Measurements from ENCODE around the gene SSC5D.

The SSC5D gene

DNA sequence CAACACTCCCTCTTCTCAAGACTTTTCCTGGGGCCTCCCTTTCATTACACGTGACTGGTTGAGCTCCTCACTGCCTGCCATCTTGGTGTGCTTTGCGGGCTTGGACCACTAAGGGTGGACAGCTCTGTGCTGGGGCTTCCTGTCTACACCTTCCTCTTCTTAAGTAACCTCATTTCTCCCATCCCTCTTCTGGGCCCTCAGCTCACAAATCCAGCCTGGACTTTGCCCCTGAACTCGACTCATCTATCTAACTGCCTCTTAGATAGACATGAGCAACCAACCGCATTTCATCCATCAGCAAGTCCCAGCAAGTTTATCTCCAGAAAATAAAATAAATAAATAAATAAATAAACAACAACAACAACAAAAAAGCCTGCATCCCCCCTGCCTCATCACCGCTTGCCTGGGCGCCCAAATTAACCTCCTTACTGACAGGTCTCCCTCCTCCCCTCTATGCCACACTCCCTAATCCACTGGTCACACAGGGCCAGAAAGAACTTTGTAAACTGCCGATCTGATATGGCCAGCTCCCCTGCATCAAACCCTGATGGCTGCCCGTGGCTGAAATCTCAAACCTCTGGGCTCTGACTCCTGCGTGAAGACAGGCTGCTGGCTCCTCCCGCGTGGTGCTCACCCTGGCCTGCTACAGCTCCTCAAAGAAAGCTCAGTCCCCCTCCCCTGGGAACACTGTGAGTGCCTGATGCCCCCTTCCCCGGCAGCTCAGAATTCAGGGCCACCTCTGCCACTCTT, 34.5 kb upstream of the SSC5D start:
- Histone ChIP-seq H4K20me1 (ENCODE audit: insufficient read depth, low read length, poor library complexity, severe bottlenecking) (no peaks in the 10 kb centered on the region), H3K4me3 (ENCODE audit: low read length, poor library complexity, severe bottlenecking) (no peak overlapping the region), H3K27me3 (ENCODE audit: insufficient read depth, low read length, poor library complexity, severe bottlenecking) (no peaks in the 10 kb centered on the region), H3K9me3 (ENCODE audit: insufficient read depth, low read depth, low read length) (no peaks in the 10 kb centered on the region), H3K4me2 (ENCODE audit: low read depth, low read length, poor library complexity, severe bottlenecking) (no peak overlapping the region), H3K36me3 (ENCODE audit: insufficient read depth, low read length) (no peaks in the 10 kb centered on the region), H3K4me1 (ENCODE audit: insufficient read depth, low read length, poor library complexity, severe bottlenecking) (peaks cover 5% of the 10 kb centered on the region), H3F3A (ENCODE audit: low read depth) (no peaks in the 10 kb centered on the region), H3K9me2 (replicated peaks; ENCODE audit: low read depth, low read length) (no peaks in the 10 kb centered on the region), H3K79me2 (ENCODE audit: insufficient read depth, low read length) (no peaks in the 10 kb centered on the region; the same call in 1 of the 2 replicates), H3K9ac (ENCODE audit: low read depth, low read length, poor library complexity, severe bottlenecking) (no peak overlapping the region), H2AFZ (ENCODE audit: low read length) (no peak overlapping the region)
- TF ChIP-seq, protein P1, sequence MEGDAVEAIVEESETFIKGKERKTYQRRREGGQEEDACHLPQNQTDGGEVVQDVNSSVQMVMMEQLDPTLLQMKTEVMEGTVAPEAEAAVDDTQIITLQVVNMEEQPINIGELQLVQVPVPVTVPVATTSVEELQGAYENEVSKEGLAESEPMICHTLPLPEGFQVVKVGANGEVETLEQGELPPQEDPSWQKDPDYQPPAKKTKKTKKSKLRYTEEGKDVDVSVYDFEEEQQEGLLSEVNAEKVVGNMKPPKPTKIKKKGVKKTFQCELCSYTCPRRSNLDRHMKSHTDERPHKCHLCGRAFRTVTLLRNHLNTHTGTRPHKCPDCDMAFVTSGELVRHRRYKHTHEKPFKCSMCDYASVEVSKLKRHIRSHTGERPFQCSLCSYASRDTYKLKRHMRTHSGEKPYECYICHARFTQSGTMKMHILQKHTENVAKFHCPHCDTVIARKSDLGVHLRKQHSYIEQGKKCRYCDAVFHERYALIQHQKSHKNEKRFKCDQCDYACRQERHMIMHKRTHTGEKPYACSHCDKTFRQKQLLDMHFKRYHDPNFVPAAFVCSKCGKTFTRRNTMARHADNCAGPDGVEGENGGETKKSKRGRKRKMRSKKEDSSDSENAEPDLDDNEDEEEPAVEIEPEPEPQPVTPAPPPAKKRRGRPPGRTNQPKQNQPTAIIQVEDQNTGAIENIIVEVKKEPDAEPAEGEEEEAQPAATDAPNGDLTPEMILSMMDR (conservative IDR thresholded peaks at IDR 0.05; ENCODE audit: low read length): no peak
- TF ChIP-seq EZH2phosphoT487 (IDR thresholded peaks at IDR 0.05; ENCODE audit: borderline replicate concordance): no peak

- Histone ChIP-seq H3K79me2 (ENCODE audit: insufficient read depth, low read length) (peaks cover 4% of the 10 kb centered on the region; the same call in 1 of the 2 replicates), H3K9me2 (replicated peaks; ENCODE audit: low read depth, low read length) (no peaks in the 10 kb centered on the region), H3K4me3 (ENCODE audit: low read length, poor library complexity, severe bottlenecking) (no peak overlapping the region), H4K20me1 (ENCODE audit: insufficient read depth, low read length, poor library complexity, severe bottlenecking) (peaks cover 6% of the 10 kb centered on the region), H3F3A (ENCODE audit: low read depth) (no peaks in the 10 kb centered on the region), H2AFZ (ENCODE audit: low read length) (no peak overlapping the region), H3K4me1 (ENCODE audit: insufficient read depth, low read length, poor library complexity, severe bottlenecking) (peaks cover 14% of the 10 kb centered on the region), H3K9ac (ENCODE audit: low read depth, low read length, poor library complexity, severe bottlenecking) (no peak overlapping the region), H3K27me3 (ENCODE audit: insufficient read depth, low read length, poor library complexity, severe bottlenecking) (no peaks in the 10 kb centered on the region), H3K36me3 (ENCODE audit: insufficient read depth, low read length) (no peaks in the 10 kb centered on the region), H3K4me2 (ENCODE audit: low read depth, low read length, poor library complexity, severe bottlenecking) (no peak overlapping the region), H3K9me3 (ENCODE audit: insufficient read depth, low read depth, low read length) (no peaks in the 10 kb centered on the region)
- TF ChIP-seq, protein P1 (conservative IDR thresholded peaks at IDR 0.05; ENCODE audit: low read length): peak; percentile 83
- no peak for TF ChIP-seq EZH2phosphoT487 (IDR thresholded peaks at IDR 0.05; ENCODE audit: borderline replicate concordance)
These were observed 33.4 kb upstream of the SSC5D start for GRCh38 chr19:55454787-55455243.

GRCh38 chr19:55455576-55456235, 32.5 kb upstream of the SSC5D start:
- 0 out of 2 replicates have a peak, but pooled peaks cover 3% of the 10 kb centered on the region for H3F3A ChIP-seq (ENCODE audit: low read depth)
- no peak overlapping the region for H3K4me2 ChIP-seq (ENCODE audit: low read depth, low read length, poor library complexity, severe bottlenecking)
- H3K9me2 ChIP-seq (replicated peaks; ENCODE audit: low read depth, low read length): no peaks in the 10 kb centered on the region
- peaks cover 12% of the 10 kb centered on the region; the same call in 1 of the 2 replicates for H3K79me2 ChIP-seq (ENCODE audit: insufficient read depth, low read length)
- H4K20me1 ChIP-seq (ENCODE audit: insufficient read depth, low read length, poor library complexity, severe bottlenecking): peaks cover 11% of the 10 kb centered on the region
- no peaks in the 10 kb centered on the region for H3K36me3 ChIP-seq (ENCODE audit: insufficient read depth, low read length)
- peaks cover 22% of the 10 kb centered on the region for H3K4me1 ChIP-seq (ENCODE audit: insufficient read depth, low read length, poor library complexity, severe bottlenecking)
- H3K4me3 ChIP-seq (ENCODE audit: low read length, poor library complexity, severe bottlenecking): no peak overlapping the region
- TF ChIP-seq EZH2phosphoT487 (IDR thresholded peaks at IDR 0.05; ENCODE audit: borderline replicate concordance): no peak
- TF ChIP-seq, protein P1 (conservative IDR thresholded peaks at IDR 0.05; ENCODE audit: low read length): no peak
- no peak overlapping the region for H2AFZ ChIP-seq (ENCODE audit: low read length)
- H3K9ac ChIP-seq (ENCODE audit: low read depth, low read length, poor library complexity, severe bottlenecking): no peak overlapping the region
- H3K9me3 ChIP-seq (ENCODE audit: insufficient read depth, low read depth, low read length): no peaks in the 10 kb centered on the region
- no peaks in the 10 kb centered on the region for H3K27me3 ChIP-seq (ENCODE audit: insufficient read depth, low read length, poor library complexity, severe bottlenecking)

Measured in Loucy (cell line).